ENCODE data around the gene PP2D1. TPM values are rescaled to one million over a fixed set of nuclear protein-coding genes. Genes with fewer than 3 reads are reported as not detected.
A peak's percentile ranks its signal among the peaks of the same experiment; 100 is the strongest.

Gene PP2D1
- total and polyA plus RNA-seq, 2 of the 8 experiments (the other 6 are each of a cell fraction or from before 2014, with no cell fraction given) = not detected

DNA sequence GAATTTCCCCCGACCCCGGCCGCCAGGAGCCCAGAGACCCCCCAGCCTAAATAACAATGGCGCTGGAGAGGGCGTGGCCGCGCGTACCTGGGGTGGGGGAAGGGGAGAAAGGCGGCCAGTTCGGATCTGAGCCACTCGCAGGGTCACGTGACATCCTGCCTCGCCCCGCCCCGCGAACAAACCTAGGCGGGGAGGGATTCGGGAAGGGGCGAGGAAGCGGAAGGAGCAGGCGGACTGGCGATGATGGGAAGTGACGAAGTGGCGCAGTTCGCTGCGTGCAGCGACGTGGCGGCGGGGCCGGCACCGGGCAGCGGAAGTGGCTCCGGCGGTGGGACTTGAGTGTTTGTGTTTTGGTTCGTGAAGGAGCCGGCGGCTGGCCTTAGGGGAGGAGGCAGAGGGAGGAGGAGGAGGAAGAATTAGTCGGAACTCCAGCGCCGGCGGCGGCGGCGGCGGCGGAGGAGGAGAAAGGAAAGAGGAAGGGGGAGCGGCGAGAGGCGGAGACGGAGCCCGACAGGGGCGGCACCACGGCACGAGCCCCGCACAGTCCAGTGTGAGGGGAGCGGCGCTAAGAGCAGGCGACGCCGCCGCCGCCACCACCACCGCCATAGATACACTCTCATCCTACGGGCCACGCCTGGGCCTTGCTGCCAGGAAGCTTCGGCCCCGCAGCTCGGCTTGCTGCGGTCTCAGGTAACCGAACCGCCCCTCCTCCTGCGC lies 65.1 kb downstream of the PP2D1 start, which contains the start of gene RAB5A (continued):
- TF ChIP-seq TBP (IDR thresholded peaks at IDR 0.05; ENCODE audit: low read depth, low read length) = peak; percentile 85
- no peak for TF ChIP-seq HDAC6 (IDR thresholded peaks at IDR 0.05; ENCODE audit: low read depth, low read length)
- TF ChIP-seq SIN3A (conservative IDR thresholded peaks at IDR 0.05 in 1 of 2, IDR thresholded peaks at IDR 0.05 in 1 of 2; ENCODE audit: low read depth in 1 of 2, low read length in 2 of 2) = no peak
- TF ChIP-seq SRF (IDR thresholded peaks at IDR 0.05; ENCODE audit: low read depth, low read length) = no peak
- TF ChIP-seq TAF1 (IDR thresholded peaks at IDR 0.05; ENCODE audit: low read depth, low read length) = peak; percentile 86
- TF ChIP-seq RBBP5 (IDR thresholded peaks at IDR 0.05; ENCODE audit: borderline replicate concordance, low read depth, low read length) = peak; percentile 89; the same call in 1 of the 2 replicates
- peak in 1 of 2 experiments; percentile 0; a peak in 2 of 4 replicates for TF ChIP-seq RAD21 (IDR thresholded peaks at IDR 0.05 in 1 of 2, conservative IDR thresholded peaks at IDR 0.05 in 1 of 2; ENCODE audit: low read depth in 2 of 2, low read length in 2 of 2)
- no peak for TF ChIP-seq SIX5 (IDR thresholded peaks at IDR 0.05; ENCODE audit: low read depth, low read length)
- TF ChIP-seq CREB1 (IDR thresholded peaks at IDR 0.05) = peak; percentile 94
- peak; percentile 49; the same call in 1 of the 2 replicates for TF ChIP-seq TEAD4 (IDR thresholded peaks at IDR 0.05; ENCODE audit: low read depth, low read length)
- TF ChIP-seq USF2 (IDR thresholded peaks at IDR 0.05; ENCODE audit: low read length) = peak; percentile 92
- peak; percentile 72 to 74; a peak in 2 of 3 replicates for TF ChIP-seq POLR2A (IDR thresholded peaks at IDR 0.05; ENCODE audit: control extremely low read depth in 1 of 2, low read depth in 2 of 2, low read length in 2 of 2)
- TF ChIP-seq JUN (IDR thresholded peaks at IDR 0.05; ENCODE audit: low read depth, low read length) = no peak
- peak; percentile 85 for TF ChIP-seq PHF8 (conservative IDR thresholded peaks at IDR 0.05; ENCODE audit: low read depth, low read length)
- TF ChIP-seq ZNF274 (IDR thresholded peaks at IDR 0.05; ENCODE audit: borderline replicate concordance, extremely low read depth, low read length) = no peak
- TF ChIP-seq RNF2 (IDR thresholded peaks at IDR 0.05; ENCODE audit: borderline replicate concordance, low read depth, low read length, missing control alignments, poor library complexity, severe bottlenecking) = no peak
- TF ChIP-seq KDM5A (IDR thresholded peaks at IDR 0.05; ENCODE audit: low read length) = no peak
- no peak for TF ChIP-seq NRF1 (IDR thresholded peaks at IDR 0.05; ENCODE audit: low read depth, low read length)
- peak; percentile 82 for TF ChIP-seq SP1 (IDR thresholded peaks at IDR 0.05; ENCODE audit: low read depth, low read length)
- no peak for TF ChIP-seq JUND (IDR thresholded peaks at IDR 0.05; ENCODE audit: low read length)

Measured in H1 (cell line).